Measurements from ENCODE around the gene CDH13.

CDH13 gene

GRCh38 chr16:83549316-83550182 is 922.8 kb downstream of the CDH13 start:
- DNase-seq, result no peak

GRCh38 chr16:83550183-83550569 is 923.4 kb downstream of the CDH13 start:
- no peak for DNase-seq

- DNase-seq, result no peak
These were observed 925.5 kb downstream of the CDH13 start for GRCh38 chr16:83552228-83552627.

GRCh38 chr16:83552930-83553329 is 926.2 kb downstream of the CDH13 start:
- DNase-seq, result no peak

- DNase-seq, result no peak
These were observed 927.3 kb downstream of the CDH13 start for GRCh38 chr16:83554096-83554495.

GRCh38 chr16:83554540-83554939 is 927.8 kb downstream of the CDH13 start:
- DNase-seq, result no peak

GRCh38 chr16:83561876-83562275 is 935.1 kb downstream of the CDH13 start:
- no peak for DNase-seq

GRCh38 chr16:83568345-83568744 is 941.6 kb downstream of the CDH13 start:
- no peak for DNase-seq

- no peak for DNase-seq
These were observed 947.6 kb downstream of the CDH13 start for GRCh38 chr16:83574388-83574787.

GRCh38 chr16:83577078-83577745 is 950.4 kb downstream of the CDH13 start:
- DNase-seq, result no peak

- DNase-seq, result no peak
These were observed 951.4 kb downstream of the CDH13 start for GRCh38 chr16:83578171-83578570.

GRCh38 chr16:83579027-83579426 is 952.3 kb downstream of the CDH13 start:
- no peak for DNase-seq

- no peak for DNase-seq
These were observed 952.7 kb downstream of the CDH13 start for GRCh38 chr16:83579436-83579835.

GRCh38 chr16:83581082-83581481 is 954.3 kb downstream of the CDH13 start:
- no peak for DNase-seq

GRCh38 chr16:83581994-83582747 is 955.4 kb downstream of the CDH13 start:
- DNase-seq, result no peak

- DNase-seq, result no peak
These were observed 959.3 kb downstream of the CDH13 start for GRCh38 chr16:83586036-83586435.

GRCh38 chr16:83586461-83587200 is 959.9 kb downstream of the CDH13 start:
- no peak for DNase-seq

GRCh38 chr16:83587201-83587600 is 960.4 kb downstream of the CDH13 start:
- DNase-seq, result no peak

GRCh38 chr16:83588070-83588469 is 961.3 kb downstream of the CDH13 start:
- DNase-seq, result no peak

GRCh38 chr16:83589576-83589975 is 962.8 kb downstream of the CDH13 start:
- no peak for DNase-seq

GRCh38 chr16:83592778-83593177 is 966.0 kb downstream of the CDH13 start:
- no peak for DNase-seq

GRCh38 chr16:83599789-83600462 is 973.2 kb downstream of the CDH13 start:
- no peak for DNase-seq
